T-helper 1 cell (primary cell): ENCODE results near the gene EPHB1.
"Not testable (repeated sequence)": the region's sequence is repeated elsewhere in the genome, so short reads cannot be mapped to it uniquely, and the experiment has no call there.

Experiments used
- DNase-seq, 5 donors: peaks; one replicate each; pipeline ENCODE4 v3.0.0-alpha.2; 2012 to 2020

EPHB1 gene

GRCh38 chr3:135089451-135089850 lies 294.4 kb downstream of the EPHB1 start:
- DNase-seq = no peak

- no peak for DNase-seq
Measured at GRCh38 chr3:135090020-135090717, 295.1 kb downstream of the EPHB1 start.

GRCh38 chr3:135091946-135092345 lies 296.9 kb downstream of the EPHB1 start:
- no peak for DNase-seq

GRCh38 chr3:135093121-135093520 lies 298.1 kb downstream of the EPHB1 start:
- DNase-seq = no peak

GRCh38 chr3:135097276-135097946 lies 302.4 kb downstream of the EPHB1 start:
- DNase-seq = no peak

- no peak for DNase-seq
Measured at GRCh38 chr3:135099734-135100355, 304.8 kb downstream of the EPHB1 start.

GRCh38 chr3:135100366-135100765 lies 305.3 kb downstream of the EPHB1 start:
- no peak for DNase-seq

- DNase-seq = no peak
Measured at GRCh38 chr3:135103917-135104316, 308.9 kb downstream of the EPHB1 start.

GRCh38 chr3:135106445-135106844 lies 311.4 kb downstream of the EPHB1 start:
- DNase-seq = no peak

- DNase-seq = no peak
Measured at GRCh38 chr3:135107043-135107442, 312.0 kb downstream of the EPHB1 start.

GRCh38 chr3:135109681-135110080 lies 314.6 kb downstream of the EPHB1 start:
- DNase-seq = no peak

- not testable (repeated sequence) for DNase-seq
Measured at GRCh38 chr3:135114551-135114950, 319.5 kb downstream of the EPHB1 start.

- no peak for DNase-seq
Measured at GRCh38 chr3:135117977-135118376, 322.9 kb downstream of the EPHB1 start.

GRCh38 chr3:135118792-135119191 lies 323.7 kb downstream of the EPHB1 start:
- DNase-seq = no peak

- no peak for DNase-seq
Measured at GRCh38 chr3:135125171-135125801, 330.2 kb downstream of the EPHB1 start.

GRCh38 chr3:135127946-135128470 lies 332.9 kb downstream of the EPHB1 start:
- no peak for DNase-seq

- DNase-seq = no peak
Measured at GRCh38 chr3:135128818-135129217, 333.8 kb downstream of the EPHB1 start.

- no peak for DNase-seq
Measured at GRCh38 chr3:135131290-135131689, 336.2 kb downstream of the EPHB1 start.

GRCh38 chr3:135133905-135134683 lies 339.0 kb downstream of the EPHB1 start:
- DNase-seq = no peak

GRCh38 chr3:135134684-135135075 lies 339.6 kb downstream of the EPHB1 start:
- DNase-seq = no peak

GRCh38 chr3:135135445-135135844 lies 340.4 kb downstream of the EPHB1 start:
- no peak for DNase-seq

- peak in 1 of 5 donors; percentile 80 for DNase-seq
Measured at GRCh38 chr3:135136361-135137100, 341.5 kb downstream of the EPHB1 start.
